Frontal cortex (tissue), 4 donors: Measurements from ENCODE around the gene CPNE4. TPM values are rescaled to one million over a fixed set of nuclear protein-coding genes. Genes with fewer than 3 reads are reported as not detected.
"Not testable (repeated sequence)": the region's sequence is repeated elsewhere in the genome, so short reads cannot be mapped to it uniquely, and the experiment has no call there.

Experiments
- DNase-seq, 2 donors: peaks; one replicate each; pipeline ENCODE4 v3.0.0; 2012; ENCODE audit warnings: low spot score in 2 of 2
- FAIRE-seq: peaks from 2 replicates; lab custom pipeline; 2012; peaks lifted over from hg19 to GRCh38; lab: Jason Lieb, UNC
- total RNA-seq: library from RNA; depleted of rRNA; stranded (reverse); fragments of >200 nt; gene quantifications from one replicate; pipeline ENCODE4 v1.2.3, GENCODE V29; 2014
- donor health status: control.
- donor health status: control.
- donor health status: control.

Gene CPNE4
- total RNA-seq, 1 donor from 2014 or later = 14.7 TPM

- DNase-seq (no peak), FAIRE-seq (no peak)
Observed at GRCh38 chr3:131972550-131972949, 62.3 kb downstream of the CPNE4 start.

DNA sequence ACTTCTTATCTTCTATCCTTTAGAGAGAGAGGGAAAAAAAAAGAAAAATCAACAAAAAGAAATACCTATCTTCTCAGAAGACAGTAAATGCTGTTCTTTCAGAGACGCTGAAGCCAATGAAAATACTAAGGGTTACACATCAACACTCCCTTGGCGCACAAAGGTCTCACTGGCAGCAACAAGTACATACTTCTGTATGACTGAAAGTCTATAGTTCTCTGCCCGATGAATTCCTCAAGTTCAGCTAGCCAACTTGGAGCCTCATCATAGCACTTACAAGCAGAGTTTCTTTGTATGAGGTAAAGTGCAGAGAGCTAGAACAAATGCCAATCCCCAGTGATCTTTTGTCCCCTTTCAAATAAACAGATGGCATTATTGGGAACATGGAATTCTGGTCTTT lies 62.7 kb downstream of the CPNE4 start:
- DNase-seq (no peak), FAIRE-seq (no peak)

GRCh38 chr3:131963442-131963841 lies 71.4 kb downstream of the CPNE4 start:
- FAIRE-seq, DNase-seq: not testable (repeated sequence)

- no peak for DNase-seq
- FAIRE-seq = no peak
Observed at GRCh38 chr3:131962982-131963381, 71.8 kb downstream of the CPNE4 start.

GRCh38 chr3:131960324-131960723 lies 74.5 kb downstream of the CPNE4 start:
- no peak for FAIRE-seq
- no peak for DNase-seq

DNA sequence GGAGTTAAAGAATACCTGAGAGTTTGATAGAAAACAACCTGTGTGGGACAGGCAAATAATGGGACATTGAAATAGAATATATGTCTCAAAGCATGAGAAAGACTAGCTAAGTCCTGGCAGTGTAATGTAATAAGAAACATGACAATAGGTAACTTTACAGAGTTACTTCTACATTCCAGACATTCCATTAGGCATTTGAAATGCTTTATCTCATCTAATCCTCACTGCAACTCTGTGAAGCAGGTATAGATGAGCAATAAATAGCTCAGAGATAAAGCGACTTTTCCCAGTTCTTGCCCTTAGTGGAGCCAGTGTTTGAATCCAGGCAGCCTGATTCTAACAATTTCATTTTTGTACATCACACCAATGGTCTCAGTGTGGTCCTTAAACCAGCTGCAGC lies 76.8 kb downstream of the CPNE4 start:
- no peak for FAIRE-seq
- DNase-seq = no peak

DNA sequence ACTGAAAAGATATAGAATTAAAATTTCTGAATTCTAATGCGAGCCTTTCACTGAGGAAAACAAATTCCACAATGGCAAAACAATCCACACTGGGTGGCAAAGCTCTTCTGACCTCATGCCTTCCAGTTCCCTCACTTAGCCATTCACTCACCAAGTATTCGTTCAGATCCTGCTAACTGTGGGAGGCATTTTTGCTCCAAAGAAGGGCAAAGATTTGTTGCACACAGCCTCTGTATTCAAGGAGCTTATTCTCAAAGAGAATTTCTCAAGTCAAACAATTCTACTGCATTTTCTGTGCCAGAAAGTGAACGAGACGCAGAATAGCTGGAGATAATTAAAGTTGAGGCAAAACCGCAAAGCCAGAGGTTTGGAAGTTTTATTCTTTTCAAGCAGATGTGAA lies 77.3 kb downstream of the CPNE4 start:
- FAIRE-seq (no peak), DNase-seq (no peak)

DNA sequence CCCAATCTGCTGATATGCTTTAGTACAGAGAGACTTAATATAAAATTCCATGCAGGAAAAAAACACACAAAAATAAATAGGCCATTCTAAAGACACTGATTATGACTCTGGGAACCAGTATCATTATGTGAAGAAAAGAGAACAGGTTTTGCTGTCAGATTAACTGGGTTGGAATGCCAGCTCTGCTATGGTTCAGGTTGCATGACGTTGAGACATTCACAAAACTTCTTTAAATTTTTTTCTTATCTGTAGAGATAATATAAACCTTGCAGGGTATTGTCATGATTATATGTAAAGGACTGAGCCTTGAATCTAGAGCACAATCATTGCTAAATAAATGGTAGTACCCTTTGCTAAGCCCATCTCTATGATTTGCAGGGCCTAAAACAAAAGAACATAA lies 86.0 kb downstream of the CPNE4 start:
- FAIRE-seq (no peak), DNase-seq (no peak)

GRCh38 chr3:131944676-131945075 lies 90.1 kb downstream of the CPNE4 start:
- DNase-seq = no peak
- no peak for FAIRE-seq

DNA sequence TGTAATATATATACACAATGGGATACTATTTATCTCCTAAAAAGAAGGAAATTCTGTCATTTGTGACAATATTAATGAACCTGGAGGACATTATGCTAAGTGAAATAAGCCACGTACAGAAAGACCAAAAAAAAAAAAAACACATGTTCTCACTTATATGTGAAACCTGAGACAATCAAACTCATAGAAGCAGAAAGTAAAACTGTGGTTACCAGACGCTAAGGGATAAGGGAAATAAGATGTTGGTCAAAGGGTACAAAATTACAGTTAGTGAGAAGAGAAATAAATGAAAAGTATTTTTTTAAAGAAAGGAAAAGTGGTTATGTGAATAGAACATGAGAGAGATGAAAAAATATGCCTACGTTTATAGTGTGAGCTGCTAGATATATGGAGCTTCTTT lies 101.1 kb downstream of the CPNE4 start:
- DNase-seq (no peak), FAIRE-seq (no peak)

- DNase-seq (no peak), FAIRE-seq (no peak)
Observed at GRCh38 chr3:131928593-131928992, 106.2 kb downstream of the CPNE4 start.

DNA sequence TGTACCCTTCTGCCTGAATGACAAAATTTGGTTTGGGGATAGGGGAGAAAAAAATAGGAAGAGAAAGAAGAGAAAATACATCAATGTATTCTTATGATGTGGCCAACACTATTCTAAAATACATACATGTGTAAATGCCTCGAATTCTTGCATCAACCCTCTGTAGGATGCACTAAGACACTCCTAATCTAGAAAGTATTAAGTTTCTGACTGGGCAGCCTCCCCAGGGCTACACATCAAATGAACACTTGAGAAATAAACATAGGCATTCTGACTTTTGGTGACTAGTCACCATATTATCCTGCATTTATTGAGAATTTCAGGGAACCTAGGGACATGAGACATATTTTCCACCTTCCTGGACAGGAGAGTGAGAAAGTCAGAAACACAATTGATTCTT lies 109.2 kb downstream of the CPNE4 start:
- FAIRE-seq (no peak), DNase-seq (no peak)

GRCh38 chr3:131922356-131922755 lies 112.5 kb downstream of the CPNE4 start:
- DNase-seq (no peak), FAIRE-seq (no peak)

- no peak for FAIRE-seq
- no peak for DNase-seq
Observed at GRCh38 chr3:131917006-131917405, 117.8 kb downstream of the CPNE4 start.

DNA sequence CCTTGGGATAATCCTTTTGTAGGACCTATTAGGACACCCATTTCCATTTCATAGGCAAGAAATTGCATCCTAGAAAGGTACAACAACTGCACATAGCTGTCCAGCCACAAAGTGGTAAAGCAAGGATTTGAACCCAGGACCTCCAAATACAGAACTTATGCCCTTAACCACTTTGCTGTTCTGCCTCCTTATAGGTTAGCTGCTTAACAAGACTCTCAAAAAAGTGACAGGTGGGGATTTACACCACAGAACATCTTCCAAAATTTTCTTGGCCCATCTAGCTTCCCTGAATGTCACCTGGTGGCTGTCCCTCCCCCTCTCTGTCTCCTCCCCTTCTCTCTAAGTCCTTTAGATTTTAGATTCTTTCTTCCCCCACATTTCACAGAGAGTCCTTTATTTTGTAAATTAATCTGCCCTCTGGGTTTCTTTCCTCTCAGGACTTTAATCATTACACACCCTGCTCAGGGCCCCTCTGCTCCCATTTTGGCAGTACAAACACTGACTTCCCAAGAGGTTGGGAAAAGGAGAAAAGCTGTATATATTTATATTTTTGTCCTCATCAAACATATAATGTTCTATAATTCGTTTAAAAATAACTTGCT lies 120.6 kb downstream of the CPNE4 start:
- DNase-seq (no peak), FAIRE-seq (no peak)

DNA sequence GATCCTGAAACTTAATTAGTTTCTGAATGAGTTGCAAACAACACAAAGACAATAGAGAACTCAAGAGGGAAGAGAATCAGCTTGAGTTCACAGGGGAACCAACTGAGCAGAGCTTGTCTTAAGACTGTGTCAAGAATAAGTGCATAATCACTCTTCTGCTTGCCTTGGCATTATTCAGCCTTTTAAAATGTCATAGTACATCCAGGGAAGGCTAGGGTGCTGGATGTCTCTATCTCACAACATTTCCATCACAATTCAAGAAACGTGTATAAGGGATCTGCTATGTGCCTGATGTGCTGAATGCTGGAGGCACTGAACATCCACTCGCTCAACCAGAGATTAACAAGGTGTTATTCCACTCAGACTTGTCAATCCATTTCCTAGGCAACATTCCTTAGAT lies 122.6 kb downstream of the CPNE4 start:
- no peak for FAIRE-seq
- no peak for DNase-seq

DNA sequence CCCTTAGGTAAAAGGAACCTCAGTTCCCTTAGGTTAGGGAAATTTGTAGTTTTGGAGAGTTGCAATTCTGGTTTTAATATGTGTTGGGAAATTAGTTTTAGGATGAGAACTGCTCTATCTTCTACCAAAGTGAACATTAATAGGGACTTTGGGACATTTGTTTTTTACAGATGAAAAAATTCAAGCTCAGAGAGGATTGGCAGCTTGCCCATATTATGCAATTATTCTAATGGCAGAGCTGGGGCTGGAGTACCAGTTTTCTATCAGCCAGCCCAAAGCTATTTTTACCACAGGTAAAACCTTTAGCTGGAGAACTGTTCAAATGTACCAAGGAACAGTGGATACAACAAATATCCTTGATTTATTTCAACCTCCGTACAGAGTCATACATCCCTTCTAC lies 127.0 kb downstream of the CPNE4 start:
- no peak for DNase-seq
- FAIRE-seq = no peak

DNA sequence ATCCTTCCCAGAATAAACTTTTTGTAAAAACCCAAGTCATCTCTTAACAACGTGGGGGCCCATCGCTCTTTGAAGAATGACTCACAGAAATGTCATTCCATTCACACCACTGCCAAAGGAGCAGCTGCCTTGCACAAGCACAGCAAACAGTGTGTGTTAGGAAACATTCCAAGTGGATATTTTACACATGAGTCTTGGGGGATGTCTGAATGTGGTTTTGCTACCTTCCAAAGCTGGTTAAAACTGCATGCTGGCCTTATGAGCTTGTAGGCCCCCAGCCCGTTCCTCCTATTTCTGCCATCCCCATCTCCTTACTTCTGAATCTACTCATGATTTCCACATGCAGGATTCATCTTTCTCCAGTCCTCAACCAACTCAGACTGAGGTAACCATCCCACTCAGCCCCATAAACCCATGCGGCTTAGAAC lies 130.8 kb downstream of the CPNE4 start:
- DNase-seq = no peak
- no peak for FAIRE-seq

GRCh38 chr3:131901686-131902085 lies 133.1 kb downstream of the CPNE4 start:
- DNase-seq = no peak
- no peak for FAIRE-seq

DNA sequence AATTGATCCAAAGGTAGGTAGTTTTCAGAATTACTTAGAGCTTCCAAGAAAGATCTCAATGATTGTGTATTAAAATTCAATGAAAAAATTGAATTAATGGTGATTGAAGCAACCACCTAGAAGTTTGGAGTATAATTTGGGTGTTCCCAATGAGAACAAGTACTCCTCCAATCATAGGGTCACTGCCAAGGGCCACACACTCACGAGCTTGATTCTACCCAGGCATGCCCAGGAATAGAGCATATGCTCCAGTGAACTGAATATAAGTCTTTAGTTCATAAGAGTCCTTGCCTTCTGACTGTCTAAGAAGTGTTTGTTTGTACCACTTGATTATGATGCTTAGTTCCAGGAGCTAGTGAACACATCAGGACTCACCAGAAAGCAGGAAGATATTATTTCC lies 133.9 kb downstream of the CPNE4 start:
- FAIRE-seq = no peak
- DNase-seq = no peak

DNA sequence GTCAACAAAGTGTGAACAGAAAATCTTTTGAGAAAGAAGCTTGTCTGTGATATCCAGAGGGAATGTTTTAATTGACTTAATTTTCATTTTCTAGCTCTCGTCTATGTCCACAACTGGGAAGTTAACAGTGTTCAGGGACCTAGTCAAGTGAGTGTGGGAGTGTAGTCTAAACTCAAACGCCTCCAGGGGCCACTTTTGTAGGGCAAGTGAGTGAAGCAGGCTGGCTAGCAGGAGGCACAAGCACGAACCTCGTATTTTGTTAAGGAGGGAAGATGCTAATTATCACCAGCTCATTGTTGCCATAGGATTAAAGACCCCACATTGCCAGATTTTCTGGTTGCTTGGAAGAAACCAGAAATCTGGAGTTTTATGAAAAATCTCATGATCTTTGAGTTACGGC lies 135.8 kb downstream of the CPNE4 start:
- DNase-seq (no peak), FAIRE-seq (no peak)

GRCh38 chr3:131898346-131898745 lies 136.5 kb downstream of the CPNE4 start:
- DNase-seq = no peak
- no peak for FAIRE-seq

GRCh38 chr3:131896285-131896684 lies 138.5 kb downstream of the CPNE4 start:
- FAIRE-seq (no peak), DNase-seq (no peak)
